Skeletal muscle tissue (tissue), 4 donors: Measurements from ENCODE around the gene SERPINB10. TPM values are rescaled to one million over a fixed set of nuclear protein-coding genes. Genes with fewer than 3 reads are reported as not detected.

Experiments used
- H3K27ac ChIP-seq: one replicate; pipeline ENCODE4 v1.7.0; 2013; ENCODE audit warnings: mild to moderate bottlenecking, low read depth, low read length, inconsistent platforms
- H3K27me3 ChIP-seq, 3 donors: one replicate each; pipeline ENCODE4 v1.7.0; 2013; ENCODE audit warnings: low read length in 3 of 3; ENCODE audit not compliant: control insufficient read depth in 3 of 3, insufficient read depth in 3 of 3
- H3K36me3 ChIP-seq, 3 donors: one replicate each; pipeline ENCODE4 v1.7.0; 2013; ENCODE audit warnings: low read length in 3 of 3; ENCODE audit not compliant: control insufficient read depth in 3 of 3, insufficient read depth in 3 of 3
- H3K4me1 ChIP-seq, 3 donors: one replicate each; pipeline ENCODE4 v1.7.0; 2013; ENCODE audit warnings: low read length in 3 of 3, mild to moderate bottlenecking in 3 of 3; ENCODE audit not compliant: control insufficient read depth in 3 of 3, insufficient read depth in 3 of 3
- H3K4me3 ChIP-seq, 3 donors: one replicate each; pipeline ENCODE4 v1.7.0; 2013; ENCODE audit warnings: low read length in 3 of 3
- H3K9ac ChIP-seq, 3 donors: one replicate each; pipeline ENCODE4 v1.7.0; 2013; ENCODE audit warnings: low read length in 3 of 3, mild to moderate bottlenecking in 3 of 3, moderate library complexity in 2 of 3, low read depth in 1 of 3
- H3K9me3 ChIP-seq, 3 donors: one replicate each; pipeline ENCODE4 v1.7.0; 2013; ENCODE audit warnings: low read length in 3 of 3; ENCODE audit not compliant: control insufficient read depth in 3 of 3
- total RNA-seq: library from RNA; depleted of rRNA; stranded (reverse); fragments of >200 nt; gene quantifications from one replicate; pipeline ENCODE4 v1.2.3, GENCODE V29; 2014
- donor health status: Osteomylitis.

SERPINB10 gene
- 1.0 TPM for total RNA-seq

GRCh38 chr18:63907664-63908063, at the start of gene SERPINB10:
TSS of gene SERPINB10 (plus strand) at chr18:63907958. CDS start at chr18:63915511, 7,553 bp downstream.
- H3K36me3 ChIP-seq = no peaks in the 10 kb centered on the region
- H3K9me3 ChIP-seq = no peaks in the 10 kb centered on the region
- H3K4me3 ChIP-seq = no peak within 1 kb of the TSS
- H3K4me1 ChIP-seq = no peaks in the 10 kb centered on the region
- no peak within 1 kb of the TSS for H3K9ac ChIP-seq
- H3K27me3 ChIP-seq = no peaks in the 10 kb centered on the region
- no peak within 1 kb of the TSS for H3K27ac ChIP-seq

- H3K27me3 ChIP-seq = no peaks in the 10 kb centered on the region
- H3K9me3 ChIP-seq = no peaks in the 10 kb centered on the region
- no peaks in the 10 kb centered on the region for H3K36me3 ChIP-seq
- no peak overlapping the region for H3K27ac ChIP-seq
- no peak overlapping the region for H3K9ac ChIP-seq
- no peaks in the 10 kb centered on the region for H3K4me1 ChIP-seq
- no peak overlapping the region for H3K4me3 ChIP-seq
Measured at GRCh38 chr18:63858456-63858855, 49.3 kb upstream of the SERPINB10 start.

GRCh38 chr18:63859781-63860475, 47.8 kb upstream of the SERPINB10 start:
- no peaks in the 10 kb centered on the region for H3K36me3 ChIP-seq
- H3K4me3 ChIP-seq = no peak overlapping the region
- H3K9ac ChIP-seq = no peak overlapping the region
- no peaks in the 10 kb centered on the region for H3K4me1 ChIP-seq
- no peak overlapping the region for H3K27ac ChIP-seq
- no peaks in the 10 kb centered on the region for H3K9me3 ChIP-seq
- no peaks in the 10 kb centered on the region for H3K27me3 ChIP-seq

- H3K9me3 ChIP-seq = no peaks in the 10 kb centered on the region
- H3K36me3 ChIP-seq = no peaks in the 10 kb centered on the region
- no peak overlapping the region for H3K4me3 ChIP-seq
- H3K27ac ChIP-seq = no peak overlapping the region
- no peaks in the 10 kb centered on the region for H3K27me3 ChIP-seq
- H3K4me1 ChIP-seq = no peaks in the 10 kb centered on the region
- H3K9ac ChIP-seq = no peak overlapping the region
Measured at GRCh38 chr18:63860531-63860930, 47.2 kb upstream of the SERPINB10 start.

GRCh38 chr18:63867368-63868125, 40.2 kb upstream of the SERPINB10 start:
- Histone ChIP-seq H3K4me3 (no peak overlapping the region), H3K9me3 (no peaks in the 10 kb centered on the region)

GRCh38 chr18:63868546-63868945, 39.2 kb upstream of the SERPINB10 start:
- Histone ChIP-seq H3K9ac (no peak overlapping the region), H3K4me1 (no peaks in the 10 kb centered on the region), H3K27ac (no peak overlapping the region), H3K4me3 (no peak overlapping the region), H3K36me3 (no peaks in the 10 kb centered on the region), H3K9me3 (no peaks in the 10 kb centered on the region), H3K27me3 (peaks cover 0 to 5% (median 0%) of the 10 kb centered on the region in 3 donors)

More at GRCh38 chr18:63867368-63868125, 40.2 kb upstream of the SERPINB10 start:
- H3K27me3 ChIP-seq = peaks cover 0 to 5% (median 0%) of the 10 kb centered on the region in 3 donors
- no peaks in the 10 kb centered on the region for H3K36me3 ChIP-seq
- no peak overlapping the region for H3K27ac ChIP-seq
- no peaks in the 10 kb centered on the region for H3K4me1 ChIP-seq
- H3K9ac ChIP-seq = no peak overlapping the region

GRCh38 chr18:63869374-63869773, 38.4 kb upstream of the SERPINB10 start:
- H3K9ac ChIP-seq = no peak overlapping the region
- no peak overlapping the region for H3K4me3 ChIP-seq
- no peak overlapping the region for H3K27ac ChIP-seq
- no peaks in the 10 kb centered on the region for H3K9me3 ChIP-seq
- no peaks in the 10 kb centered on the region for H3K4me1 ChIP-seq
- peaks cover 0 to 5% (median 0%) of the 10 kb centered on the region in 3 donors for H3K27me3 ChIP-seq
- no peaks in the 10 kb centered on the region for H3K36me3 ChIP-seq

- peaks cover 0 to 5% (median 0%) of the 10 kb centered on the region in 3 donors for H3K27me3 ChIP-seq
- no peaks in the 10 kb centered on the region for H3K36me3 ChIP-seq
- no peak overlapping the region for H3K4me3 ChIP-seq
- no peaks in the 10 kb centered on the region for H3K4me1 ChIP-seq
- H3K9ac ChIP-seq = no peak overlapping the region
- H3K27ac ChIP-seq = no peak overlapping the region
- no peaks in the 10 kb centered on the region for H3K9me3 ChIP-seq
Measured at GRCh38 chr18:63869851-63870250, 37.9 kb upstream of the SERPINB10 start.

- no peak overlapping the region for H3K27ac ChIP-seq
- no peak overlapping the region for H3K9ac ChIP-seq
- H3K4me3 ChIP-seq = no peak overlapping the region
- H3K27me3 ChIP-seq = peaks cover 0 to 5% (median 0%) of the 10 kb centered on the region in 3 donors
- H3K4me1 ChIP-seq = no peaks in the 10 kb centered on the region
- no peaks in the 10 kb centered on the region for H3K9me3 ChIP-seq
- H3K36me3 ChIP-seq = no peaks in the 10 kb centered on the region
Measured at GRCh38 chr18:63871836-63872235, 35.9 kb upstream of the SERPINB10 start.

- Histone ChIP-seq H3K36me3 (no peaks in the 10 kb centered on the region), H3K9me3 (no peaks in the 10 kb centered on the region), H3K27ac (no peak overlapping the region), H3K4me1 (no peaks in the 10 kb centered on the region), H3K27me3 (peaks cover 0 to 5% (median 0%) of the 10 kb centered on the region in 3 donors), H3K9ac (no peak overlapping the region), H3K4me3 (no peak overlapping the region)
Measured at GRCh38 chr18:63872586-63872985, 35.2 kb upstream of the SERPINB10 start.
